Stimulated activated CD8-positive, alpha-beta memory T cell treated with anti-CD3 and anti-CD28 coated beads, Interleukin-2, amount 100 ng/mL, for 1 hour (primary cell): ENCODE measurements around the gene PITPNM2.

Source experiments
- DNase-seq, 2 donors: peaks; one replicate each; pipeline ENCODE4 v3.0.0-alpha.2; 2020; ENCODE audit warnings: low read depth in 2 of 2

Gene PITPNM2

DNA sequence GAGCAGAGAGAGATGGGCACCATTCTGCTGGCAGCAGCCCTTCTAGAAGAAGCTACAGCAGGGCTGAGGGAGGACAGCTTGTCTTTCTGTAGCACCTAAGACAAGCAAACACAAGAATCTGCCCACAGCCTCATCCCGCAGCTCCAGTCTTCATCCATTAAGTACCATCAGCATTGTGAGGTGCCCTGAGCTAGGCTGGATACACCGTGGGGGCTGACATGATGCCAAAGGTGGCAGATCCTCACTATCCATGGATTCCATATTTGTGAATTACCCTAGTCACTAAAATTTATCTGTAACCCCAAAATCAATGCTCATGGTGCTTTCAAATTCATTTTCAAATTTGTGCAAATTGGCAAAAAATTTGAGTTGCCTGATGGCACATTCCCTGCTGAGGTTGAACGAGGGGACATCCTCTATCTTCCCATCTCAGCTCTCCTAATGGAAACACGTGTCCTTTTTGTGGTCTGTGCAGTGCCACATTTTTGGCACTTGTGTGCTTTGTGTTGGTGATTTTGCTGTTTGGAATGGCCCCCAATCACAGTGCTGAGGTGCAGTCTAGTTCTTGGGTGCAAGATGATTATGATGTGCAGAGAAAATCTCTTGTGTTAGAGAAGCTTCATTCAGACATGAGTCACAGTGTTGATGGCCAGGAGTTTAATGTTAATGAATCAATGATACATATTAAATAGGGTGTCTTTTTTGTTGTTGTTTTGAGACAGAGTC is 7.0 kb downstream of the PITPNM2 start:
- DNase-seq: no peak

DNA sequence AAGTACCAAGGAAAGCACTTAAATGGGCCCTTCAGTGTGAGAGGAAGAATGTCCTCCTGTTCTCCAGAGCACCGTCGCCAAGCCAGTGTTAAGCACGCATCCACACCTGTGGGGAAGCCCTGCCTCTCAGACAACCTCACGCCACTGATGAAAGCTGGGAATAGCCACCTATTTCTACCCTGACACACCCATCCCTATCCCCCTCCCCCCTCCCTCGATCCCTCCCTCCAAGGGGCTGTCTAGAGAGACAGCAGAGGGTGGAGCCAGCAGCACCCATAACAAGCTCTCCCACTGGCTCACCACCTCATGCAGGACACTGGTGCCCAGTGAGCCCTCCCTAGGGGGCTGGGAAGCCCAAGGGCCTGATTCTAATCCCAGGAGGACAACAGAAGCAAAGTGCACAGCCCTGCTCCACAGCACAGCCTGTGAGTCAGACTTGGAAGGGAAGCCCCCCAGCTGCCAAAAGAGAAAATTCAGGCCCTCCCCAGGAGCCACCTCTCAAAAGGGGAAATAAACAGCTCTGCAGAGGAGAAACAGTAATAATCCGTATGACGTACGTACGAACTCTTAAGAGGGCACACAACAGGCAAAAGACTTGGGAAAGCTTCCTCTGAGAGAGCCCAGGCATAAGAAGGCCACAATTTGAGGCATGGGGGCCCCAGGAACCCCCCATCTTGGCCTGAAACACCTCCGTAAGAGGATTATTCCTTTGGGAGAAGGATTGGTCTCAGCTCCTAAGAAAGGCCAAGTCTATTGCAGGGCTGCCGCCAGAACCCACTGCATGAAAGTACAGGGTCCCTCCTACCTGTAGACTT is 7.8 kb downstream of the PITPNM2 start:
- DNase-seq: no peak

DNA sequence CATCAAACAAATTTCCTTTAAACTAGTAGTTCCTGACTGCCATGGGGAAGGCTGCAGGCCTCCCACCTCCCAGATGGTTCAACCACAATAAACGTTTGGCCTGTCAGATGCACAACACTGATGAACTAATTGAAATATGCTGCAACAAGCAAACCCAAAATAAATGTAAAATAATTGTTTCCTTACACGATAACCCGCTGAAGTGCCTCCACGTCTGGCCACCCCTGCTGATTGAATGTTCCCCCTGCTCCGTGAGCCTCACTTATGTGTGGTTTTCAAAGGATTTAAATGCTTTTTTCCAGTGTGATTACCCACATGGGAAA is 8.4 kb downstream of the PITPNM2 start:
- no peak for DNase-seq

DNA sequence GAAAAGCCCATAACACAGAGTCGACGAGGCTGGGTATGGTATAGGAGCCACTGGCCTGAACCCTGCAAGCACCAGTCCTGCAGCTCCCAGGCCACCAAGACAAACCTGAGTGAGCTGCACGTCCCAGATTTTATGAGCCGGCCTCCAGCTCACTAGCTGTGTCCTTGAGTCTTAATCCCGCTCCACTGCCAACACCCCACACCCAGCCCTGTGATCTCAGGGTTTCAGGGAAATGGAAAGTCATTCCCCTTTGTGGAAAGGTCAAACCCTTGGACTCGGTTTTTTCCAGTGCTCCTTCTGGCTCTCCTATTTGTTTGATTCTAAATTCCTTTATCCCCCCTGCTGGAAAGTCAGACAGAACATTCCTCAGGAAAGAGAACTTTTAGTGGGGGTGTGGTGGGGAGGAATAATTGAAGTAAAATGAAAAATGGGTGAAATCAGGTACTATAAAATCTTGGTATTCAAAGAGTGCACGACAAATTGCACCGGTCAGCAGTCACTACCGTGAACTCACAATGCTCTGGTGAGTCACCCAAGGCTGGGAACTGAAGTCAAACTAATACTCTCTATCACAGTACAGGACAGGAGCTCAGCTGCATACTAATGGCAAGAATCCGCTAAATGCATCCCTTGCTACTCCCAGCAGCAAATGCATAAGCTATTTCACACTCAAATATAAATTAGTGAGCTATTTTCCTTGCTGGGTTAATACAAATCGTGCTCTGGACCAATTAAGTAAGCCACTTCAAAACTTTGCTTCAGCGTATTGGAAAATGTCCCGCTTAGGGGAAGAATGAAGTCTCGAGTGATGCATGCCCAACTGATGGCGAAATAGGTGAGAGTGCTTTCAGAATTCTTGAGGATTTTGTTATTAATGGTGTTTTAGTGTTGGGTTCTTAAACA is 9.0 kb downstream of the PITPNM2 start:
- DNase-seq: no peak

DNA sequence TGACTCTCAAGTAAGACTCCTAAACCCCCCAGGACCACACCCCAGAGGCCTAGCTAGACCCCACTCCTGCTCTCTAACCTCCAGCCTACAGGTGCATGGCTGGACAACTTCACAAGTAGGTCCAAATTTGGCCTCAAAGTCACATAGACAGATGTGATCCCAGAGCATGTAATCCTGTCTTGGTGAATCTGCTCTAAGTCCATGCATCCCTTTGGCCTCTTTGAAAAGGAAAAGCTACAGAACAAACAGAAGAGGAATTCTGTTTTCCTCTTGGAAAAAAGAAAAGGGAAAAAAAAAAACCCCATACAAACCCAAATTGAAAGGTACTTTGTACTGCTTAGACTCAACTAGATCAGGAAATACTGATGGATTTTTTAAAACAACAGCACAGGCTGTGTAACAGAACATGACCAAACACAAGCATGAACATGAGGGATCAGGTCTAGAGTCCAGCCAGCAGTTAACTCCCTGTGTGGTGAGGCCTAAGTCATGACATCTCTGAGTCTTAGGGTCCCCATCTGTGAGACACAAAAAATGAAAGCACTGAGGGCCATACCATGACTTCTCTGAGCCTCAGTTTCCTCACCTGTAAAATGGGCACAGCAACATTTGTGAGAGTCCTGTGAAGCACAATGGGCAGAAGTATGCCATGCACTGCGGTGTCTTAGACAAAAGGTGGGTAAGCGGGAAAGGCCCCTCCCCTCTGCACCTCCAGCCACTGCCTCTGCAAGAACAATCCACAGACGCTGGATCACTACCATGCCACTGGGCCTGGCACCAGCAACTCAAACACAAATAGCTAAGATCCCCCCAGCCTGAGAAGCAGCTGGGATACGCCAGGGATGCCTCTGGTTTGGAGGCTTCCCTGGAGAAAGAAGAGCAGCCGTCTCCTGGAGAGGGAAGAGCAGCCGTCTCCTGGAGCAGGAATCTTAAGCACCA is 9.9 kb downstream of the PITPNM2 start:
- DNase-seq: no peak

DNA sequence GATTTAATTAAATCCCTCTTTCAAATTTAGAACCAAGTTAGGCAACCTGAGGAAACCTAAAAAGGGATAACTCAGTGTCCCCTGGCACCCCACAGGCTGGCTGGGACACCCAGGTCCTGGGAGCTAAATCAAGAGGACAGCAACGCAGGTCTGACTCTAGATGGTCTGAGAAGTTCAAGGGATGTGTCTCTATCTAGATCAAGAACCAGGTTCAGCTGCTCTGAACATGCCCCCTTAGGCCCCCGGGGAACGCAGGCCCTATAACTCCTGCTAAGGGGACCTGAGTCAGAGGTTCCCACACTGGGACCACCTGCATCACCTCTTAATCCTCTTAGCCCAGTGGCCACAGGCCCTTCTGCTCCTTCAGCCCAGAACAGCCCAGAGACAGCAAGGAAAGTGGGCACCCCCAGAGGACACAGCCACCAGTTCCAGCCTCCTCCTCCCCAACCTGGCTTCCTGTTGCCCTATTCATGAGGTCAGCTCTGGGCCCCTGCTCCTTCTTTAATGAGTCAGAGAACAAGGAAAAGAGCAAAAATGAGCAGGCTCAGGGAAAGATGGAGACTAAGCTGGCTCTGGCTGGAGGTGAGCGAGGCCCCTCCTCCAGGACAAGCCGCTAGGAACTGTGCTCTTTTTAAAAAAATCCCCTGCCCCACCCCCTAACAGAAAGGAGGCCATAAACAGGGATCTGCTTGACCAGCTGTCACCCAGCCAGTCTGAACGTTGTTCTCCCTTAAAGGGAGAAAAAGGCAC is 10.8 kb downstream of the PITPNM2 start:
- no peak for DNase-seq

DNA sequence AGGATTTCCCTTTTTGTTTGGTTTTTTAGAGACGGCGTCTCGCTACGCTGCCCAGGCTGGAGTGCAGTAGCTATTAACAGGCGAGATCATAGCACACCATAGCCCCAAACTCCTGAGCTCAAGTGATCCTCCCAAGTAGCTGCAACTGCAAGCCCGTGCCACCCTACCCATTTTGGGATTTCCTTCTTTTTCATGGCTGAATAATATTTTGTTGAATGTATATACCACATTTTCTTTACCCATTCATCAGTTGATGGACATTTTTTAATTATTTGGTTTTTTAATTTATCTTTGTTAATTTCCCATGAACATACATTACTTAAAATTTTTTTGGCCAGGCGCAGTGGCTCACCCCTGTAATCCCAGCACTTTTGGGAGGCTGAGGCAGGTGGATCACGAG is 15.2 kb downstream of the PITPNM2 start:
- no peak for DNase-seq

DNA sequence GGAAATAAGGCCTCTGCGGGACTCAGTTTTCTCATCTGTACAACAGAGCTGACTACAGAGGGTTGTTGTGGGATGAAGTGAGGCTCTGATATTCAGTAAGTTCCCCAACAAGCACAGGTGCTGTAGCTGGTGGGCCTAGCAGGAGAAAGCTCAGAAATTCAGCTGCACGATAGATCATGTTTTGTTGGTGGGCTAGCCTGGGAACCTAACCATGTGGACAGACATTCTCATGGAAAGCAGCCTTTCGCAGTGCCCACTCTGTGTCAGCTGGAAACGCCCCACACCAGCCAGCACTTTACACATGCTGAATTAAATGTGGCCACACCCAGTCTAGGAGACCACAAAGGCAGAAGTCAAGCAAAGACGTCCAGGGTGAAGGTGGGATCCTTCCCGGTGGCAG is 16.1 kb downstream of the PITPNM2 start:
- DNase-seq: no peak

DNA sequence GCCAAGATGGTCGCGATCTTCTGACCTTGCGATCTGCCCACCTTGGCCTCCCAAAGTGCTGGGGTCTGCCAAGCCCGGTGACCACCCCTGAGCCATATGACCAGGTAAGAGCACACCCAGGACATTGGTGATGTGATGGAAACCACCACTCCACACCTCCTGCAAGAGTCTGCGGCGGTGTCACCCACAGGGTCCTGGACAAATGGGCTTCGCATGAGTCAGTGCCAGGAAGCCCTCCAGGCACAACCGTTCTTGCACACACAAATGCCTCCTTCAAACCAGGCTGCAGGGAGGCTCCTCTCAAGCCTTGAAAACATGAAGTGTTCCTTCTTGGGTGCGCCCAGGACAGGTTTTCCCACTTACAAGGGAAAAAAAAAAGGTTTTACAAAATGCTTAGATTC is 16.6 kb downstream of the PITPNM2 start:
- DNase-seq: no peak

DNA sequence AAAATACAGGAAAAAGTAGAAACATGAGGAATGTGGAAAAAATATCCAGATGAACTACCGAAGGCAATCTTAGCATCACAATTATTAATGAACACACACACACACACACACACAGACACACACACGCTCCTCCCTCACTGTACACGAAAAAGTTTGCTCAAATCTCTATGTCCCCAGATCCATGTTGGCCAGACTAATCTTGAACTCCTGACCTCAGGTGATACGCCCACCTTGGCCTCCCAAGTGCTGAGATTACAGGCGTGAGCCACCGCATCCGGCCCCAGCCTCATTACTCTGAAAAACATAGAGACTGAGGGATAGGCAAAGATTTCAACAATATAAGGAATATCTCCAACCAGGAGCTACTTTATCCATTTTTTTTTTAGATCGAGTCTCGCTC is 17.2 kb downstream of the PITPNM2 start:
- DNase-seq: no peak

DNA sequence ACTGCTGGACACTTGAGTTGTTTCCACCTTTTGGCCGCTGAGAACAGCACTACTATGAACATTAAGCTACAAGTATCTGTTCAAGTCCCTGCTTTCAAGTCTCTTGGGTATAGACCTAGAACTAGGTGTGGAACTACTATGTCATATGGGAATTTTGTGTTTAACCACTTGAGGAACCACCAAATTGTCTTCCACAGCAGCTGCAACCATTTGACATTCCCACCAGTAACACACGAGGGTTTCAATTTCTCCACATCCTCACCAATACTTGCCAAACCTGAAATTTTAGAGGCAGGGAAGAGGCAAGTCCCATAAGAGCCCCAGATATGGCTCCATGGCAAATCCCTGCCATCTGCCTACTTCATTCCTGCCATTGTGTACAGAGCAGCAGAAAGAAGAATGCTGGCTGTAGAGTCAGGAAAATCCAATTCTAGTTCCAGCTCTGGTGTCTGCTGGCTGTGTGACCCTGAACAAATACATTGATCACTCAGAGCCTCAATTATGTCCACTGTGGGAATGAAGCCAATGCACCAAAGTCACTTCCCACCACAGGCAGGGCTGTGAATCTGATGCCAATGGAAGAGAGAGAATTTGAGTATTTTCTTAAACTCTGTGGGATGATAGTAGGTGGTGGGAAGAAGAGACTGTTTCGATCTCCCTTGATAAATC is 17.8 kb downstream of the PITPNM2 start:
- DNase-seq: no peak

DNA sequence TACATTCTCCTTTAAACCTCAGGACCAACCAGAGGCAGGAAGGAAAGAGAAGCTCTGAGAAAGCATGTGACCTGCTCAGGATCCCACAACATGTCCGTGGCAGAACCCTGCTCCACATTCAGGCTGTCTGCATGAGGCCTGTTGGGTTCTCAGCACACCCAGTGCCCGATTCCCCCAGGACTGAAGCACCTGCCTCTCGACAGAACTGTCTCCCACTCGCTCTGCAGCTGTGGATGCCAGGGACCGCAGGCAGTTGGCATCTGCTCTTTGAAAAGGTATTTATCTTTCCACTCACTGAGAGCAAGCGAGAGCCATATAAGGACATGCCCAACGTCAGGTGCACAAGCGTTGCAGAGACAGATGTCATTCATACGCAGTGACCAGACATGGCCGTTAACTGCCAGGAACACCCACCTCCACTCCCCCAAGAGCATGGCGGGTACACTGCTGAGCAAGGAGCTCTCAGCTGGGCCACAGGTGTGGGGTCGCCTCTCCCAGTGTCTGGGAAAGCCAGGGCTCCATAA is 18.9 kb downstream of the PITPNM2 start:
- DNase-seq: no peak

DNA sequence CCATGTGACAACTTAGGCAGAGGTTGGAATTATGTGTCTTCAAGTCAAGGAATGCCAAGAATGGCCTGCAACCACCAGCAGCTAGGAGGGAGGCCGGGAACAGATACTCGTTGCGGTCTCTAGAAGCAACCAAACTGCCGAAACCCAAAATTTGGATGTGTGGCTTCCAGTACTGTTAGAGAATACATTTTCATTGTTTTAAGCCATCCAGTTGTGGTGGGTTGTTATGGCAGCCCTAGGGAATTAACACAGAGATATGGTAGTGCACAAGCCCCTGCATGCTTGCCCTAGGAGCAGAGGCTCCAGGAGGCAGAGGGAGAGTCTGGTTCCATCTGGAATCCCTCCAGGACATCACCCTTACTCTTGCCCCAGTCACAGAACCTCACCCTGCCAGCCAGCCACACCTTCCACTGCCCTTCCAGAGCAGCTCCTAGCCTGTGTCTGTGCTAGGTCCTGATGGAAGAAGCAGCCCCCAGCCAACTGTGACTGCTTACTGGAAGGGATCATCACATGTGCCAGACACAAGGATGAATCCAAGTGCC is 19.5 kb downstream of the PITPNM2 start:
- no peak for DNase-seq

DNA sequence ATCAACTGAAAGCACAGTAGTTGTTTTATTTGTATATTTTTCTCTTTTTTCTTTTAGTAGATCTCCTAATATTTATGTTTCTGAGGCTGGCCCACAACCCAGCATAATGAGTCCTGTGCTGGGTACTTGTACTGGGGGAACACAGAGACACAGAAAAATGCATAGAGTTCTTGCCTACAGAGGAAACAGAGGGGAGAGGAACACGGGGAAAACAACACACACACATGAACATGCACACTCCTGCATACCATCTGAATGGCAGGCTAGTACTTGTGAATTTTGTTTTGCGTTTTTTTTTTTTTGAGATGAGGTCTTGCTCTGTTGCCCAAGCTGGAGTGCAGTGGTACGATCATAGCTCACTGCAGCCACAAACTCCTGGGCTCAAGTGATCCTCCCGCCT is 21.3 kb downstream of the PITPNM2 start:
- DNase-seq: no peak

DNA sequence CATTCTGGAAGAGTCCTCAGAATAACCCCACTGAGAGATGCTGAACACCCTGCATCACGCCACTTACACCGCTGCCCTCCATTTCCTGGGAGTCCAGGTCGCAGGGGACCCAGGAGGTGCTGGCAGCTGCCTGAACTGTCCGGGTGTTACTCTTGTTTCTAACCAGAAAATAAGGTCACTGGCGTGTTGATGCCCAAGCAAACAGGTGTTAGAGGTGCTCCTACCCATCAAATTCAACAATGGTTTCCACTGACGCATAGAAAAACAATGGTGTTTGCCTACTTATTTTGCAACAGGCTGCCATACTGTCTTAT is 23.8 kb downstream of the PITPNM2 start:
- DNase-seq: no peak

DNA sequence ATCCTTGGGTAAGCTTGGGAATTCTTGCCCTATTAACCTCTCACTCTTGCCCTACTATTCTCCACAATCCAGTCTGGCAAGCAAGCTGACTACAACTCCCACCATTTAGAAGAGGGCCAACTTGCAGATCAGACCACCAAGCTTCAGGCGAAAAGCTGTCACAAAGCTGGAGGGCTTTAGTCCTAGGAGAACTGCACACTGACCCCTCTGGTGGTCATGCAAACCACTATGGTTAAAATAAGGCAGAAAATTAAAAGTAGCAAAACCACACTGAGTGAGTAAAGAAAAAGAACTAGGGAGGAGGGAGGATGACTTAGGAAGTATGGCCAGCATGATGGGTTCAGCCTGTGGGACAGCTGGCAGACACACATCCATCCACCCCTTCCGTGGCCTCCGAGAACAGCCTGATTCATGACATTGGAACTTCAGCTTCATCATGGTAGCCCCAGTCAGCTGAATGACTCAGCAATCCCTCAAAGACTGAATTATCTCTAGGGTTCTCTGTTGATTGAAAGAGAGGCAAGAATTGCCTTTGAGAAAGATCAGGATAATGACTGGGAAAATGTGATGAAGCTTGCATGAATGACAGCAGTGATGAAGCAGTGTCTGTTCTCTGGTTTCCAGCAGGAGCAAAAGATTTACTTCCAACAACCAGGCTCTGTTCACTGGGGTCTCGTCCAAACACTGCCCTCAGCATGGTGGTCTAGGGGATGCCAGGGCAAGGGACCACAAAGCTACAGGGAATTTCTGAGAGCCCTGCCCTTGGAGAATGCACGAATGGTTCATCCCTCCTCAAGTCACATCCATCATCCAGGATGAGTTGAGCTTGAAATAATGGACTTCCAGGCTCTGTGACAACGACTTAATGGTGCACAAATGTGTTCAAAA is 24.4 kb downstream of the PITPNM2 start:
- no peak for DNase-seq

DNA sequence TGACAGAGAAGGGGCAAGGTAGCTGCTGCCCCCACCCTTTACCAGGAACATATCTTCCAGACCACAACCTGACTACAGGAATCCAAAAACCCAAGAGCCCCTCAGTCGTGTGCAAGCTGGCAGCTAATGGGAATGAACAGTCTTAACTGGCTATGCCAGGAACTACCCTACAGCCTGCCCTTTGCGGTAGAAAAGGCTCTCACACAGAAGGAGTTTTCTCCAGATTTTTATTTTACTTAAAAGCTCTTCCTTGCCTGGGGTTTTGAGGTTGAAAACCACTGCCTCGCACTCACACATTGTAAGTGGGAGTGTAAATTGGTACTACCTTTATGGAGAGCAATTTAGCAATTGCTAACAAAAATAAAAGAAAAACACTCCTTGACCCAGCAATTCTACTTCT is 28.3 kb downstream of the PITPNM2 start:
- no peak for DNase-seq

DNA sequence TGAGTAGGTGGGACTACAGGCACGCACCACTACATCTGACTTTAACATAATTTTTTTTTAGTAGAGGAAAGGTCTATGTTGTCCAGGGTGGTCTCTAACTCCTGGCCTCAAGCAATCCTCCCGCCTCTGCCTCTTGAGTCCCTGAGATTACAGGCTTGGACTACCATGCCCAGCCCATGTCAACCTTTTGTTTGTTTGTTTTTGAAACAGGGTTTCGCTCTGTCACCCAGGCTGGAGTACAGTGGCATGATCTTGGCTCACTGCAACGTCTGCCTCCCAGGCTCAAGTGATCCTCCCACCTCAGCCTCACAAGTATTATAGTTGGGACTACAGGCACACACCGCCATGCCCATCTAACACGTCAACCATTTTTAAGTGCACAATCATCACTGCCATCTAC is 29.2 kb downstream of the PITPNM2 start:
- no peak for DNase-seq
